Ectodermal cell (in vitro differentiated cells): ENCODE measurements around the gene PSMB7.

Experiments used
- H3K27ac ChIP-seq: 2 replicates; pipeline ENCODE4 v1.7.0; 2013; ENCODE audit warnings: mild to moderate bottlenecking, low read depth, low read length; ENCODE audit not compliant: insufficient read depth, poor library complexity, severe bottlenecking
- H3K27me3 ChIP-seq: 2 replicates; pipeline ENCODE4 v1.7.0; 2013; ENCODE audit warnings: mild to moderate bottlenecking, low read length; ENCODE audit not compliant: insufficient read depth, control insufficient read depth, poor library complexity, severe bottlenecking
- H3K36me3 ChIP-seq: one replicate; pipeline ENCODE4 v1.7.0; 2013; ENCODE audit warnings: low read length; ENCODE audit not compliant: control insufficient read depth, insufficient read depth
- H3K4me1 ChIP-seq: one replicate; pipeline ENCODE4 v1.7.0; 2013; ENCODE audit warnings: low read length; ENCODE audit not compliant: control insufficient read depth, insufficient read depth
- H3K4me3 ChIP-seq: 2 replicates; pipeline ENCODE4 v1.7.0; 2013; ENCODE audit warnings: low read depth, low read length, control low read depth; ENCODE audit not compliant: insufficient read depth
- H3K9me3 ChIP-seq: 2 replicates; pipeline ENCODE4 v1.7.0; 2013; ENCODE audit warnings: mild to moderate bottlenecking, low read length, moderate library complexity; ENCODE audit not compliant: control insufficient read depth
- WGBS, 2 experiments: methylation state at CpG; one replicate each; pipeline ENCODE4 v1.1.7; 2013; ENCODE audit warnings: missing lambda C conversion rate in 2 of 2; 5-methylcytosine and 5-hydroxymethylcytosine counted together

Gene PSMB7

DNA sequence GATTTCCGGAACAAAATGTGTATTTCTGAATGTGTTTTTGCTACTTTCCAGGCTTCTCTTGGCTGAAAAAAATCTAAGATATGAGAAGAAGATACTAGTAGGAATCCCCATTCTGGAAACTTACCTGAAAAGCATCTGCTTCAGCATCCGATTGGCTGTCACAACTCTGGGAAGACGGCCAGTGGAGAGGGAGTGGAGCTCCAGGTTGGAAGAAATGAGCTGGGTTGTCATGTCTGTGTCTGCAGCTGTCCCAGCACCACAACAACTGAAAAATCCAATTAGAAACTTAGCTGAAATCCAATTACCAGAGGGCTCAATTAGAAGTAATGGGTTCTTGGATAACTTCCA lies 3.0 kb downstream of the PSMB7 start:
- no peaks in the 10 kb centered on the region for H3K27me3 ChIP-seq
- no peak overlapping the region for H3K27ac ChIP-seq
- 94 to 96% methylated on average over 3 of the region's 3 CpGs for WGBS, 2 experiments
- no peaks in the 10 kb centered on the region for H3K9me3 ChIP-seq
- H3K36me3 ChIP-seq: peaks cover 35% of the 10 kb centered on the region
- peaks cover 8% of the 10 kb centered on the region for H3K4me1 ChIP-seq
- no peak overlapping the region for H3K4me3 ChIP-seq

- peaks cover 41% of the 10 kb centered on the region for H3K36me3 ChIP-seq
- H3K4me3 ChIP-seq: no peak overlapping the region
- H3K27me3 ChIP-seq: no peaks in the 10 kb centered on the region
- H3K9me3 ChIP-seq: no peaks in the 10 kb centered on the region
- peaks cover 8% of the 10 kb centered on the region for H3K4me1 ChIP-seq
- H3K27ac ChIP-seq: no peak overlapping the region
- 71 to 80% methylated on average over 2 to 3 of the region's 5 CpGs for WGBS, 2 experiments
Observed at GRCh38 chr9:124411514-124412227, 3.6 kb downstream of the PSMB7 start.

- Histone ChIP-seq H3K27me3 (no peaks in the 10 kb centered on the region), H3K9me3 (no peaks in the 10 kb centered on the region), H3K4me1 (peaks cover 8% of the 10 kb centered on the region), H3K36me3 (peaks cover 42% of the 10 kb centered on the region), H3K27ac (no peak overlapping the region), H3K4me3 (no peak overlapping the region)
- WGBS, 2 experiments: 90 to 94% methylated on average over 2 to 3 of the region's 3 CpGs
Observed at GRCh38 chr9:124410321-124410913, 4.8 kb downstream of the PSMB7 start.

- H3K36me3 ChIP-seq: peaks cover 46% of the 10 kb centered on the region
- H3K27ac ChIP-seq: no peak overlapping the region
- H3K4me3 ChIP-seq: no peak overlapping the region
- H3K4me1 ChIP-seq: peaks cover 8% of the 10 kb centered on the region
- WGBS, 2 experiments: 89 to 99% methylated on average over 3 of the region's 3 CpGs
- no peaks in the 10 kb centered on the region for H3K27me3 ChIP-seq
- H3K9me3 ChIP-seq: no peaks in the 10 kb centered on the region
Observed at GRCh38 chr9:124409410-124409809, 5.8 kb downstream of the PSMB7 start.

- no peaks in the 10 kb centered on the region for H3K27me3 ChIP-seq
- no peak overlapping the region for H3K27ac ChIP-seq
- no peaks in the 10 kb centered on the region for H3K9me3 ChIP-seq
- H3K36me3 ChIP-seq: peaks cover 24% of the 10 kb centered on the region
- whole genome bisulfite sequencing, 2 experiments: 90 to 94% methylated on average over 3 to 4 of the region's 4 CpGs
- H3K4me3 ChIP-seq: no peak overlapping the region
- peaks cover 31% of the 10 kb centered on the region for H3K4me1 ChIP-seq
Observed at GRCh38 chr9:124403246-124403645, 12.0 kb downstream of the PSMB7 start.

- peaks cover 35% of the 10 kb centered on the region for H3K4me1 ChIP-seq
- H3K9me3 ChIP-seq: no peaks in the 10 kb centered on the region
- peaks cover 8% of the 10 kb centered on the region for H3K36me3 ChIP-seq
- H3K27me3 ChIP-seq: no peaks in the 10 kb centered on the region
- WGBS, 2 experiments: 43 to 45% methylated on average over 15 of the region's 15 CpGs
- peak overlapping the region; percentile 91 for H3K27ac ChIP-seq
- H3K4me3 ChIP-seq: peak overlapping the region; percentile 2
Observed at GRCh38 chr9:124399968-124400940, 15.0 kb downstream of the PSMB7 start.

- Histone ChIP-seq H3K27me3 (no peaks in the 10 kb centered on the region), H3K36me3 (peaks cover 6% of the 10 kb centered on the region), H3K4me1 (peaks cover 35% of the 10 kb centered on the region), H3K27ac (peak overlapping the region; percentile 91), H3K4me3 (peak overlapping the region; percentile 12), H3K9me3 (no peaks in the 10 kb centered on the region)
- 42 to 48% methylated on average over 12 of the region's 12 CpGs for WGBS, 2 experiments
Observed at GRCh38 chr9:124399323-124399967, 15.8 kb downstream of the PSMB7 start.

GRCh38 chr9:124398191-124398935 lies 16.9 kb downstream of the PSMB7 start:
- WGBS, 2 experiments: 63 to 66% methylated on average over 7 of the region's 8 CpGs
- Histone ChIP-seq H3K9me3 (no peaks in the 10 kb centered on the region), H3K36me3 (peaks cover 4% of the 10 kb centered on the region), H3K4me1 (peaks cover 35% of the 10 kb centered on the region), H3K27me3 (no peaks in the 10 kb centered on the region), H3K4me3 (no peak overlapping the region), H3K27ac (peak overlapping the region; percentile 91)

DNA sequence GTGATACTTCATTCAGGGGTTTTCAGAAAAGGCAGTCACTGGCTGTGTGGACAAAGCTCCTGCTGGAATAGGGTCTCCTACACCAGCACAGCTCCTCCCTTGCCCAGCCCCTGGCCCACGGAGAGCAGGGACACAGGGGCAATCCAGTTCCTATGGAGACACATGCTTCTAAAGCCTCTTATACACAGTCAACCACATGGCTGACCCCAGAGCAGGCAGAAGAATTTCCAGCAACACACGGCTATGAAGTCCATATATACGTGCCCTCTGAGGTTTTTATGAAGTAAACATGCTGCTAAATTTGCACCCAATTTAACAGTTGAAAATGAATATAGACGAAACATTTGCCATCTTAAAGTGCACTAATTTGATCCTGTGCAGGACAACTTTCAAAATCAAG lies 19.4 kb downstream of the PSMB7 start:
- H3K9me3 ChIP-seq: no peaks in the 10 kb centered on the region
- H3K4me3 ChIP-seq: no peak overlapping the region
- WGBS, 2 experiments: 88 to 90% methylated on average over 4 of the region's 4 CpGs
- peaks cover 48% of the 10 kb centered on the region for H3K4me1 ChIP-seq
- H3K27ac ChIP-seq: no peak overlapping the region
- H3K36me3 ChIP-seq: no peaks in the 10 kb centered on the region
- no peaks in the 10 kb centered on the region for H3K27me3 ChIP-seq
